ENCODE measurements around the gene CYBA.

The CYBA gene

GRCh38 chr16:88650749-88651275 lies at the start of gene CYBA:
Gene CYBA (minus strand): TSS chr16:88651053. CDS start chr16:88651013, 40 bp downstream.
- no peak for DNase-seq (ENCODE audit: low spot score)

DNA sequence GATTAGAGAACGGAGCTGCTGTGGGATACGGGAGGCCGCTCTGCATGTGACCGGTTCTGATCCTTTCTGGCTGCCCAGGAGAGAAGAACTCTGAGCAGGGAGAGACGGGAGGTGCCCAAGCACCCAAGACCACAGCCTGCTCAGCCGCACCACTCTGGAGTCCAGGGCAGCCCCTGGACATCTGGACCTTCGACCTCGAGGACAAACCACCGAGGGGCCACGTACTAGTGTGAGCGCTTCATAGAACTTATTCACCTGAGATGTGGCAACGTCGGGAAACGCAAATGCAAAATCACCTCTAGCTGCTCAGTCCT lies 49.4 kb upstream of the CYBA start:
- DNase-seq (ENCODE audit: low spot score) = no peak

DNA sequence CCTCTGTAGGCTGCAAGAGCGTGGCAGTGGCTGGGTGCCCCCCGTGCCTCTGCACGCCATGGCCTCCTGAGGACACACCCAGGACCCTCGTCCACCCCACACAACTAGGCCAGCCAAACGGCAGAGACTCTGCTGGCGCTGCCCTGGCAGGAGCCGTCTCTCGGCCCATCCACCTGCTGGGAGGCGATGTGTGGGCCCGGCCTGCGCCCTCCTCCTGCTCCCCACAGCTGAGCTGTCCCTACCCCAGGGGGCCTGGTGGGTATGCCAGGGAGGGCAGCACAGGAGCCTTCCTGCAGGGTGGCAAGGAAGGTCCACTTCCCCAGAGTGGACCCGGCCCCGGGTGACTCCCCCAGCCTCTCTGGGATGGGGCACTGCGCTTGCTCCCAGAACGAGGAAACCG lies 48.3 kb upstream of the CYBA start:
- DNase-seq (ENCODE audit: low spot score) = no peak

DNA sequence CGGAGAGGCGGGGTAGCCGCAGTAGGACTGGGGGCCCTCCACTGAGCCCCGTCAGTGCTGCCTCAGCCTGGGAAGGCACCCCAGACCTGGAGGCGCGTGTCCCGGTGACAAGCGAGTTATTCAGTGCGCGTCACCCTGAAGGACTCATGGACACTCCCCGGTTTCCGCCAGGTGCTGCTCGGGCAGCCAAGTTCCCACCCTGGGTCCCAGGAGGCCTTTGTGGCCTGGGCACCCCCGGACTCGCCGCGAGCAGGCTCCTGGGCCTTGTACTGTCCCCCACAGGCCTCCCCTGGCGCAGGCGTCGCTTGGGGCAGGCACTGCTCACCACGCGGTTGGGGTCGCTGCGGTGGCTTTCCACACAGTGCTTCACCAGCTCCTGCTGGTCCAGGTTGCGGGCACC lies 47.8 kb upstream of the CYBA start:
- DNase-seq (ENCODE audit: low spot score) = no peak

- DNase-seq (ENCODE audit: low spot score) = no peak
Measured at GRCh38 chr16:88697831-88698615, 47.2 kb upstream of the CYBA start.

GRCh38 chr16:88697116-88697830 lies 46.4 kb upstream of the CYBA start:
- DNase-seq (ENCODE audit: low spot score) = no peak

DNA sequence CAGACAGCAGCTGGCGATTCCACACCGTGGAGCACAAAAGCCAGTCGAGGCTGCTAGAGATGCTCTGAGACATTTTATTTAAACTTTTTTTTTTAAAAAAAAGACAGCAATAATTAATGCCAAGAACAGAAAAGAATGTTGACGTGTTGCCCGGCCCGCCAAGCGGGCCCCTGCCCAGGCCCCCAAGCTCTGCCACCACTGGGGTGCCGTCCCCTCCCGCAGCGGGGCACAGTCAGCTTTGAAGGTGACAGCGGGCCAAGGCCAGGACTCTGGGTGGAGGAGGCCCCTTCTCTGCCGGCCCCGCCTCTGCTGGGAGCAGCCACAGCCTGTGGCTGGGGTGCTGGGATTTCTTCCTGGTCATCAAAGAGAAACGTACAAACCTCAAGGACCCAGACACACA lies 45.6 kb upstream of the CYBA start:
- no peak for DNase-seq (ENCODE audit: low spot score)

GRCh38 chr16:88695753-88696152 lies 44.9 kb upstream of the CYBA start:
- no peak for DNase-seq (ENCODE audit: low spot score)

- no peak for DNase-seq (ENCODE audit: low spot score)
Measured at GRCh38 chr16:88695218-88695617, 44.4 kb upstream of the CYBA start.

DNA sequence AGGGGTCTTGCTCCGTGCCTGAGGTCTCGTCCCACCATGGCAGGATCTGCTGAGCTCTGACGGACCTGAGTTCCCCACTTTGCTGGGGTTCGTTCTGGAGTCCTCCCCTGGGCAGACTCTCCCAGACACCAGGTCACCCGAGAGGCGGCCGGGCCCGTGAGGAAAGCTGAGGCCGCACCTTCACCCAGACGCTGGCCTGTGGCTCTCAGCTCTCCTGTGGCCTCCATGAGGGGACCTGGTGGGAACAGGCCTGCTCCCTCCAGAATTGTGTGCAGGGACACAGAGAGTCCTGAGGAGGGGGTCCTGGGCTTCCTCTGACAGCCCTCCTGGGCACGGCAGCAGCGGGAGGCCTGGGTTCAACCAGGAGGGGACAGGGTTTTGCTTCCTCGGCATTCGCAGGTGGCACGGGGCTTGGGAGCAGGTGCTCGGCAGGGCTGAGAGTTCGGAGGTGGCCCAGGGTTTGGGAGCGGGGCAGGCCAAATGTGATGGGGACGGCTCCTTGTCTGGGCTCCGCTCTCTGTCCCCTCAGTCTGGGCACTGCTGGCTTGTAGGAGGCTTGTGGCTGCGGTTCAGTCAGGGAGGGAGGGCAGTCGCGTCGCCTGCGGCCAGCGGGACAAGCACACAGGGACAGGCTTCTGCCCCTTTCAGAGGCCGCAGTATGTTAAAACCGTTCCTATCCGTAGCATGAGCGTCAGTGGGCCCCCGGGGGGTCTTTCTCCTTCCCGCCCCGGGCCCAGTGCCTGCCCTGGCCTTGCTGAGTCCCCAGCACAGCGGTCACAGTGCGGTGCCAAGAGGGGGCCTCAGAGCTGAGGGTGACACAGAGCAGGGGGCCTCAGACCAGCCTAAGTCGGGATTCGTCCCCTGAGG lies 43.6 kb upstream of the CYBA start:
- no peak for DNase-seq (ENCODE audit: low spot score)

DNA sequence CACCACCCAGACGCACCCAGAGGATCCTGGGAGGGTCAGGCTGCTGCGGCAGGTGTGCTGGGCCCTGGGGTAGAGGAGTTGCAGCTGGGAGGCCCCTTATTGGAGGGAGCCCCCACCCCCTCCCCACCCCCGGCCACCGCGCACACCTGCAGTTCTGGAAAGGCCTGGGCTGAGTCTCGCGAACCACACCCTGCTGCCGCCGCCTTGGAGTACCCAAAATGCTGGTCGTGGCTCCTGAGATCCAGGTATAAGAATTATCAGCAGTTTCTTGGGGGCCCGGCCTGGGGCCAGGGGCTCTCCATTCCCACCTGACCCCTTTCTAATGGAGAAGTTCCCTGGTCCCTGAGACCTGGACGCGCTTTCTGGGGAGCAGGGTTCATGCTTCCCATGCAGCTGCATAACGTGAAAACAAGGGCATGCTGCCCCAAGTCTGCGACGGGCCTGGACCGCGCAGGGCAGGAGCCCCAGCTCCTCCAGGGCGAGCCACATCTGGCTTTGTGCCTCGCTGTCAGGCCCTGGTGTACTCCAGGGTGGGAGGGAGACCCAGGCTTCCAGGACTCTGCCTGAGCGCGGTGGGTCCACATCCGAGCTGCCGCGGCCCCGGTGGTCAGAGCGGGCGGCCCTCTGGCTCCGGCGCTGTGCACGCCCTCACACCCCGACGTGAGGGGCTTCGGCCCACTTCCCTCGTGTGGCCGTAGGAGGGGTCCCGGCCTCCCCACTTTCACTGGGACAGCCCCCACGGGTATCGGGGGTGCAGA lies 42.7 kb upstream of the CYBA start:
- DNase-seq (ENCODE audit: low spot score) = no peak

DNA sequence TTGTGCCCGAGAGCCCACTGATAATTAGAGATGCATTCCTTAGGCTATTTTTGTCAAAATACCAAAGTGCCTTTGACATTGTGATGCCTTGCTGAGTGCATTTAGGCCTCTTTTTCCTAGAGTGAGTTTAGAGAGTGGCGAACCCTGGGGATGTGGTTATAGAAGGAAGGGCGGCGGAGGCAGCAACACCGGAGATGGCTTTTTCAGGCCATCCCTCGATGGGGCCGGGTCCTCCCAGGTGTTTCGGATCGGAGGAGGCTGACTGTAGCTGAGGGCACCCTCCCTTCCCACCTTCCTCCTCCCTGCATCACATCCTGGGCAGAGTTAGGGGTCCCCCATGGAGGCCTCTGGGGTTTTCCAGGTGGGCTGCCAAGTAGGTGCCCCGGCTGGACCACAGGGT lies 42.0 kb upstream of the CYBA start:
- no peak for DNase-seq (ENCODE audit: low spot score)

- no peak for DNase-seq (ENCODE audit: low spot score)
Measured at GRCh38 chr16:88691924-88692560, 41.2 kb upstream of the CYBA start.

- DNase-seq (ENCODE audit: low spot score) = no peak
Measured at GRCh38 chr16:88691129-88691813, 40.4 kb upstream of the CYBA start.

DNA sequence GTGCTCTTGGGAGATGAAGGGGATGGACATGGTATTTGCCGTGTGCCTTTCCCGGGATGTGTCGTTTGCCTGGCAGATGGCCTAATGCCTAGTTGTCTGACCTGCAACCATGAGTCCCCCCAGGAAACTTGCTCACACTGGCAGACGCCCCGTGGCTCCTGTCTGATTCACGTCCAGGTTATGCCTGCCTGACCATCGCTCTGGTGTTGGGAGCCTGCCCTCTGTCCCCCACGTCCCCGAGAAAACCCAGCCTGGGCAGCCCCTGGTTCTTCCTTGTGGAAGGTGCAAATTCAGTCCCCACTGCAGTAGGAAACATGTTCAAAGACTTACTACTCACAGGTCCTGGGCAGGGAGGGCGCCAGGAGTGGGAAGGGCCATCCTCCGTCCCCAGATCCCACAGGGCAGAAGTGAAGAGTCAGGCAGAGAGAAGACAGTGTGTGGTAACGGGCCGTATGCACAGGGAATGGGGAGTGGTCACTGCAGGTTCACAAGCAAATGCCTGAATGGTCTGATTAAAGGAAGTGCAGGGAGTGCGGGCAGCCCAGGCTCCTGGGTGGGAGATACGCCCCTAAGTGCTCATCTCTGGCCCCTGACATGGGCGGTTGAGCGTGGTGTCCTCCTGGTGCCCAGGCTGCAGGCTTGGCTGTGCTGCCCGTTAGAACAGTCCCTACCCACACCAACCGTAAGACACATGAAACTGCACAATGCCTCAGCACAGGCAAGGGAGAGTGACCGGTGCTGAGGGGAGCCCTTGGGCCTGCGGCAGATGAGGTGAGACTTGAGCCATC lies 39.7 kb upstream of the CYBA start:
- DNase-seq (ENCODE audit: low spot score) = no peak

GRCh38 chr16:88688013-88688778 lies 37.3 kb upstream of the CYBA start:
- DNase-seq (ENCODE audit: low spot score) = no peak

- DNase-seq (ENCODE audit: low spot score) = no peak
Measured at GRCh38 chr16:88687676-88688012, 36.8 kb upstream of the CYBA start.

DNA sequence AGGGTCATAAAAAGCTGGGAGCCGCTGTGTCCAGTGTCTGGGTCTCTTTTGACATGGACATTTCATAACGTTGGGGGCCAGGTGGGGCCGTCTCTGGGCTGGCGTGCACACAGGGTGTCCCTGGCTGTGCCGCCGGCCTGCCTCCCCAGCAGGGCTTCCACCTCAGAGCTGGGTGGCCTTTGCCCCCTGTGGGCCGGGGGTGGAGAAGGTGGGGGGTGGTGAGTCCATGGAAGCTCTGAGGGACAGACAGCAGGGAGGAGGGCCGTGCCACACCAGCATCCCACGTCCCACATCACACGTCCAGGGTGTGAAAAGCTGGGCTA lies 36.4 kb upstream of the CYBA start:
- no peak for DNase-seq (ENCODE audit: low spot score)

DNA sequence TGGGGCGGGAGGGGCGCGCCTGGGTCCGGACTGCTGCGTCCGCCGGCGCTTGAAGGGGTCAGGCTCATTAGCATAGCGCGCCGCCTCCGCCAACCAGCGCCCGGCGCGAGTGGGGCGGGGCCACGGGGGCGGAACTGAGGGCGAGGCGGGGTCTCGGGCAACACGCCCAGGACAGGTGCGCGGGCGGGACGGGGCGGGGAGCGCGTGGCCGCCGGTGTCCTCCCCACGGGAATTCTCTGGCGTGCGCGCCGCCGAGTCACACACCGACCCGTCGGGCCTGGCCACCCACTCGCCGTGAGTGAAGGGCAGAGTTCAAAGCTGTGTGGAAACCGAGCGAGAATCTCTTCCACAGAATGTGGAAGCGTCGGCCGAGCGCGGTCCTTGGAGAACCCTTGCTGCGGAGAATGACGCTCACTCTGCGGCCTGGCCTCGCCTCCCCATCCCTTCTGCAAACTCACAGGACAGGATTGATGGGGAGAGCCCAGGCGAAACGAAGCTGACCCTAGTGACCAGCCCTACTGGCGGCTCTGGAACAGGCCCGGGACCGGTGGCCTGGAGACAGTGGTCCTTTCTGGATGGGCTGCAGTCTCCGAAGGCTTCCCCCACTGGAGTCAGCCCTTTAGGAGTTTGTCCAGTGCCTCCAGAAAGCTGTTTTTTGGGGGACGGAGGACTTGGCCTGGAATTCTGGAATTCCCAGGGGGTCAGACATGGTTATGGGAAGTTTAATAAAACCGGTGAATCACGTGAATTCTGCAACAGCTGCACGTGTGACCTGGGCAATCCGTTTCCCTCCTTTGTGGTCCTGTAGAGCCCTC lies 35.8 kb upstream of the CYBA start, which contains the start of gene SNAI3:
TSS of gene SNAI3 (minus strand) at position 69 of the 815 bp plus-strand sequence. CDS start 101 bp downstream, outside the sequence.
- no peak for DNase-seq (ENCODE audit: low spot score)
